ENCODE data around the gene FAM3B.

FAM3B gene

GRCh38 chr21:41374177-41374712 lies 57.6 kb downstream of the FAM3B start:
- no peak overlapping the region for H3K4me3 ChIP-seq (ENCODE audit: low read length)
- no peak for DNase-seq (ENCODE audit: low read depth)
- no peak for TF ChIP-seq CTCF (conservative IDR thresholded peaks at IDR 0.05; ENCODE audit: low read depth, low read length)

DNA sequence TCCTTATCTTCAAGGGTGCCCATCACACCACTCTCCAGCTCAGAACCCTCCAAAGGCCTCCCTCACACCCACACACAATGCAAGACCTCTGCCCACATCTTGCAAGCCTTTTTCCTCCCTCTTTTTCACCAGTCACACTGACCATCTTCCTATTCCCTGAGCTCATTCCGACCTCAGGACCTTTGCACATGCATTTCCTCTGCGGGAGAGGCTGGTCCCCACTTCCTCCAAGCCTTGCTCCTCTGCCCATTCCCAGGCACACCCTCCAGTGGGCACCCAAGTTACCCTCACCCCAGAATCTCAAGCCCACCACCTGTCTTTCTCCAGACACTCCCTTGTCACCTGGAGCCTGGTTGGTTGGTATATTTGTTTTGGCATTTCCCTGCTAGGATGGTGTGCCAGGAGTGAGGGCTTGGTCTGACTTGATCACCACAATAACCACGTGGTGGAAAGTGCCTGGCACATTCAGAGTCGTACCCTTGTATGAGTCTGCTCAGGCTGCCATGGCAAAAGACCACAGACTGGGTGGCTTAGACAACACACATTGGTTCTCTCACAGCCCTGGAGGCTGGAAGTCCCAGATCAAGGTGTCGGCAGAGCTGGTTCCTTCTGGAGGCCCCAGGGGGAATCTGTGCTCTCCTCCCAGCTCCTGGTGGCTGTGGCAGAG lies 58.4 kb downstream of the FAM3B start:
- DNase-seq (ENCODE audit: low read depth), result no peak
- TF ChIP-seq CTCF (conservative IDR thresholded peaks at IDR 0.05; ENCODE audit: low read depth, low read length), result no peak
- H3K4me3 ChIP-seq (ENCODE audit: low read length), result no peak overlapping the region

- no peak for DNase-seq (ENCODE audit: low read depth)
- no peak for TF ChIP-seq CTCF (conservative IDR thresholded peaks at IDR 0.05; ENCODE audit: low read depth, low read length)
- H3K4me3 ChIP-seq (ENCODE audit: low read length), result no peak overlapping the region
These were observed 59.3 kb downstream of the FAM3B start for GRCh38 chr21:41375875-41376274.

GRCh38 chr21:41377715-41378114 lies 61.1 kb downstream of the FAM3B start:
- no peak overlapping the region for H3K4me3 ChIP-seq (ENCODE audit: low read length)
- DNase-seq (ENCODE audit: low read depth), result no peak
- no peak for TF ChIP-seq CTCF (conservative IDR thresholded peaks at IDR 0.05; ENCODE audit: low read depth, low read length)

- no peak for TF ChIP-seq CTCF (conservative IDR thresholded peaks at IDR 0.05; ENCODE audit: low read depth, low read length)
- no peak overlapping the region for H3K4me3 ChIP-seq (ENCODE audit: low read length)
These were observed 62.2 kb downstream of the FAM3B start for GRCh38 chr21:41378849-41379248.

GRCh38 chr21:41379901-41380300 lies 63.3 kb downstream of the FAM3B start:
- DNase-seq (ENCODE audit: low read depth), result no peak
- no peak overlapping the region for H3K4me3 ChIP-seq (ENCODE audit: low read length)
- TF ChIP-seq CTCF (conservative IDR thresholded peaks at IDR 0.05; ENCODE audit: low read depth, low read length), result no peak

More at GRCh38 chr21:41378849-41379248, 62.2 kb downstream of the FAM3B start:
- DNase-seq (ENCODE audit: low read depth), result no peak

DNA sequence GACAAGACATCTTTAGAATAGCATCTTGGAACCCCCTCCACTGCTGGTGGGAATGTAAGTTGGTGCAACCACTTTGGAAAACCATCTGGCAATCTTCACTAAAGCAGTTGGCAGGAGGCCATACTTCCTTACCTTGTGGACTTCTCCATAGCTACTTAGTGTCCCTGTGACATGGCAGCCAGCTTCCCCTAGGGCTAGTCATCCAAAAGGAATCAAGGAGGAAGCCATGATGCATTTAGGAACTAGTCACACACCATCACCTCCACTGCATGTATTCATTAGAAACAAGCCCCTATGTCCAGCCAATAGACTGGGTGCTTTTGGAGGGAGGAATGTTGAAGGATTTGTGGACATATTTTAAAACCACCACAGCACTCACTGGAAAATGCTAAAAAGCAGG lies 65.1 kb downstream of the FAM3B start:
- no peak for TF ChIP-seq CTCF (conservative IDR thresholded peaks at IDR 0.05; ENCODE audit: low read depth, low read length)
- DNase-seq (ENCODE audit: low read depth), result no peak

More for the DNA sequence above, 65.1 kb downstream of the FAM3B start:
- no peak overlapping the region for H3K4me3 ChIP-seq (ENCODE audit: low read length)

Measured in retinal pigment epithelial cell (primary cell).